Stomach (tissue), 9 donors: Measurements from ENCODE around the gene NGDN. TPM values are rescaled to one million over a fixed set of nuclear protein-coding genes. Genes with fewer than 3 reads are reported as not detected.

Source experiments
- DNase-seq, 2 donors: peaks; one replicate each; pipeline versions ENCODE4 v3.0.0 to v3.0.0-alpha.2; 2013 to 2019
- H3K27ac ChIP-seq, 5 donors: fragments of 200-600 bp in 4 of 5; sonication (generic) in 4 of 5; one replicate each; pipeline ENCODE4 v1.5.1; 2013 to 2019; ENCODE audit warnings: mild to moderate bottlenecking in 1 of 5, moderate library complexity in 1 of 5
- H3K27me3 ChIP-seq, 3 donors: fragments of 200-600 bp; sonication (generic); one replicate each; pipeline ENCODE4 v1.5.1; 2017 to 2019; ENCODE audit warnings: mixed run types in 1 of 3
- H3K36me3 ChIP-seq, 4 donors: fragments of 200-600 bp; sonication (generic); 1 replicate in 3 of 4; 2 replicates in 1 of 4; pipeline ENCODE4 v1.5.1; 2016 to 2019
- H3K4me1 ChIP-seq, 4 donors: fragments of 200-600 bp; sonication (generic); one replicate each; pipeline ENCODE4 v1.5.1; 2016 to 2019
- H3K4me3 ChIP-seq, 4 donors: fragments of 200-600 bp; sonication (generic) in 3 of 4; one replicate each; pipeline ENCODE4 v1.5.1; 2016 to 2019; ENCODE audit warnings: mild to moderate bottlenecking in 1 of 4
- H3K9me3 ChIP-seq, 4 donors: fragments of 200-600 bp; sonication (generic); one replicate each; pipeline ENCODE4 v1.5.1; 2016 to 2019
- CTCF ChIP-seq, 7 experiments: fragments of 450-650 bp in 4 of 7; fragments of 200-600 bp in 3 of 7; sonication (generic) in 3 of 7; IDR thresholded peaks; one replicate each; pipeline ENCODE4 v1.5.1; 2016 to 2019; ENCODE audit warnings: antibody characterized with exemption in 7 of 7, control low read depth in 2 of 7, mild to moderate bottlenecking in 1 of 7
- EP300 ChIP-seq: sonication (generic); formaldehyde crosslinking; IDR thresholded peaks from one replicate; pipeline ENCODE4 v1.6.1; 2017; ENCODE audit warnings: antibody characterized with exemption
- POLR2A ChIP-seq, 4 donors: fragments of 450-650 bp; IDR thresholded peaks; one replicate each; pipeline ENCODE4 v1.6.1; 2016; ENCODE audit warnings: antibody characterized with exemption in 4 of 4, control low read depth in 2 of 4, mild to moderate bottlenecking in 1 of 4, moderate library complexity in 1 of 4
- POLR2AphosphoS5 ChIP-seq, 3 donors: sonication (generic); formaldehyde crosslinking; IDR thresholded peaks; one replicate each; pipeline ENCODE4 v1.6.1; 2016; ENCODE audit warnings: antibody characterized with exemption in 3 of 3
- WGBS, 5 donors: extraction: QIAGEN DNeasy Blood & Tissue Kit in 3 of 5; methylation state at CpG; one replicate each; pipeline versions ENCODE4 v1.1.5 to v1.1.7; 2013 to 2018; 5-methylcytosine and 5-hydroxymethylcytosine counted together
- intact Hi-C: fragments of 100-400 bp; cut with DNase I; formaldehyde crosslinking; loops from one replicate; pipeline ENCODE4 v1.15.1; 2023; ENCODE audit warnings: low total_unique reads
- polyA plus RNA-seq, 3 donors: library from polyadenylated mRNA; stranded (reverse); fragments of 200-250 nt; gene quantifications; one replicate each; pipeline ENCODE4 v1.2.3, GENCODE V29; 2013
- total RNA-seq, 5 donors: library from RNA; depleted of rRNA; stranded (reverse); fragments of >200 nt; gene quantifications; one replicate each; pipeline versions ENCODE4 v1.1.0 to v1.2.3, GENCODE V29; 2014 to 2016
- donor health status: healthy with polysubstance abuse.
- donor health status: Bipolar disorder and iron deficiency.
- donor health status: healthy.

The NGDN gene
- total and polyA plus RNA-seq, 8 donors: 3.5 to 72.7 (median 31.7) TPM

- intact Hi-C loops: no loop called here
- H3K4me1 ChIP-seq: no peaks in the 10 kb centered on the region
- no peaks in the 10 kb centered on the region for H3K27me3 ChIP-seq
- no peaks in the 10 kb centered on the region for H3K9me3 ChIP-seq
- TF ChIP-seq EP300 (no peak), POLR2AphosphoS5 (IDR thresholded peaks at IDR 0.05) (no peak), CTCF (IDR thresholded peaks at IDR 0.05) (no peak), POLR2A (IDR thresholded peaks at IDR 0.05) (no peak)
- H3K27ac ChIP-seq: no peak overlapping the region
- 69 to 93% (median 85%) methylated on average over 7 to 8 of the region's 8 CpGs for WGBS, 5 donors
- H3K4me3 ChIP-seq: no peak overlapping the region
- DNase-seq: no peak
- peaks cover 0 to 21% (median 5%) of the 10 kb centered on the region in 4 donors for H3K36me3 ChIP-seq
These were observed 56.1 kb downstream of the NGDN start for GRCh38 chr14:23525611-23526010.

Other genes starting within 250 kb of the NGDN start
- not detected for gene RNF212B, start 231.8 kb upstream of the NGDN start, total RNA-seq
- gene RNF212B, start 231.8 kb upstream of the NGDN start, polyA plus RNA-seq: 1 to 10 TPM in 2 of 3 donors, under 1 TPM in 1; 0.40 to 1.1 (median 1.1) TPM
- 100 to 1,000 TPM in 1 of 5 donors, 10 to 100 TPM in 1, 1 to 10 TPM in 3; 5.1 to 103 (median 8.3) TPM for gene HOMEZ, start 183.6 kb upstream of the NGDN start, total RNA-seq
- gene HOMEZ, start 183.6 kb upstream of the NGDN start, polyA plus RNA-seq: 1 to 10 TPM; 5.8 to 9.6 (median 7.0) TPM
- gene PPP1R3E, start 166.8 kb upstream of the NGDN start, total RNA-seq: 10 to 100 TPM in 1 of 5 donors, 1 to 10 TPM in 4; 1.7 to 17.0 (median 6.8) TPM
- 10 to 100 TPM; 13.5 to 17.6 (median 16.4) TPM for gene PPP1R3E, start 166.8 kb upstream of the NGDN start, polyA plus RNA-seq
- gene BCL2L2, start 162.9 kb upstream of the NGDN start, total RNA-seq: 10 to 100 TPM; 14.0 to 47.5 (median 39.8) TPM
- 10 to 100 TPM; 28.1 to 84.1 (median 48.4) TPM for gene BCL2L2, start 162.9 kb upstream of the NGDN start, polyA plus RNA-seq
- 100 to 1,000 TPM in 2 of 5 donors, 10 to 100 TPM in 3; 24.5 to 152 (median 70.5) TPM for gene PABPN1, start 148.2 kb upstream of the NGDN start, total RNA-seq
- 100 to 1,000 TPM; 131 to 190 (median 147) TPM for gene PABPN1, start 148.2 kb upstream of the NGDN start, polyA plus RNA-seq
- 10 to 100 TPM; 14.1 to 33.3 (median 22.3) TPM for gene SLC22A17, start 116.8 kb upstream of the NGDN start, total RNA-seq
- gene SLC22A17, start 116.8 kb upstream of the NGDN start, polyA plus RNA-seq: 10 to 100 TPM in 2 of 3 donors, 1 to 10 TPM in 1; 7.0 to 18.3 (median 12.5) TPM
- gene EFS, start 104.5 kb upstream of the NGDN start, total RNA-seq: 1 to 10 TPM; 3.1 to 9.6 (median 5.5) TPM
- gene EFS, start 104.5 kb upstream of the NGDN start, polyA plus RNA-seq: 10 to 100 TPM in 1 of 3 donors, 1 to 10 TPM in 2; 3.4 to 20.6 (median 6.8) TPM
- gene IL25, start 96.9 kb upstream of the NGDN start, total RNA-seq: not detected
- not detected for gene IL25, start 96.9 kb upstream of the NGDN start, polyA plus RNA-seq
- gene CMTM5, start 92.7 kb upstream of the NGDN start, total RNA-seq: 1 to 10 TPM in 1 of 5 donors, not detected in 4; 1.3 TPM
- 1 to 10 TPM in 1 of 3 donors, under 1 TPM in 2; 0.61 to 1.3 (median 0.87) TPM for gene CMTM5, start 92.7 kb upstream of the NGDN start, polyA plus RNA-seq
- under 1 TPM in 1 of 5 donors, not detected in 4; 0.37 TPM for gene MYH6, start 61.4 kb upstream of the NGDN start, total RNA-seq
- 1 to 10 TPM in 2 of 3 donors, under 1 TPM in 1; 0.50 to 3.2 (median 1.4) TPM for gene MYH6, start 61.4 kb upstream of the NGDN start, polyA plus RNA-seq
- gene MYH7, start 34.0 kb upstream of the NGDN start, total RNA-seq: under 1 TPM in 1 of 5 donors, not detected in 4; 0.73 TPM
- gene MYH7, start 34.0 kb upstream of the NGDN start, polyA plus RNA-seq: 1 to 10 TPM in 2 of 3 donors, under 1 TPM in 1; 0.23 to 4.9 (median 4.0) TPM
- gene ZFHX2, start 82.1 kb downstream of the NGDN start, total RNA-seq: 1 to 10 TPM in 1 of 5 donors, under 1 TPM in 4; under 0.01 to 2.9 (median 0.43) TPM
- gene ZFHX2, start 82.1 kb downstream of the NGDN start, polyA plus RNA-seq: 1 to 10 TPM in 1 of 3 donors, under 1 TPM in 1, not detected in 1; 0.68 to 1.1 TPM
- gene THTPA, start 86.6 kb downstream of the NGDN start, total RNA-seq: 100 to 1,000 TPM in 1 of 5 donors, 10 to 100 TPM in 3, 1 to 10 TPM in 1; 8.5 to 170 (median 20.6) TPM
- gene THTPA, start 86.6 kb downstream of the NGDN start, polyA plus RNA-seq: 10 to 100 TPM in 2 of 3 donors, 1 to 10 TPM in 1; 8.6 to 16.7 (median 15.9) TPM
- gene AP1G2, start 98.1 kb downstream of the NGDN start, total RNA-seq: 100 to 1,000 TPM in 4 of 5 donors, 10 to 100 TPM in 1; 39.1 to 531 (median 212) TPM
- gene AP1G2, start 98.1 kb downstream of the NGDN start, polyA plus RNA-seq: 100 to 1,000 TPM in 2 of 3 donors, 10 to 100 TPM in 1; 85.9 to 214 (median 113) TPM
- gene JPH4, start 109.1 kb downstream of the NGDN start, total RNA-seq: 1 to 10 TPM in 1 of 5 donors, under 1 TPM in 2, not detected in 2; 0.43 to 1.1 (median 0.58) TPM
- under 1 TPM; 0.15 to 0.50 (median 0.30) TPM for gene JPH4, start 109.1 kb downstream of the NGDN start, polyA plus RNA-seq
- gene DHRS2, start 166.7 kb downstream of the NGDN start, total RNA-seq: 10 to 100 TPM in 1 of 5 donors, 1 to 10 TPM in 1, not detected in 3; 4.6 to 19.6 TPM
- 1 to 10 TPM; 3.7 to 9.7 (median 6.7) TPM for gene DHRS2, start 166.7 kb downstream of the NGDN start, polyA plus RNA-seq